ENCODE data around the gene PSMD7.

The PSMD7 gene

DNA sequence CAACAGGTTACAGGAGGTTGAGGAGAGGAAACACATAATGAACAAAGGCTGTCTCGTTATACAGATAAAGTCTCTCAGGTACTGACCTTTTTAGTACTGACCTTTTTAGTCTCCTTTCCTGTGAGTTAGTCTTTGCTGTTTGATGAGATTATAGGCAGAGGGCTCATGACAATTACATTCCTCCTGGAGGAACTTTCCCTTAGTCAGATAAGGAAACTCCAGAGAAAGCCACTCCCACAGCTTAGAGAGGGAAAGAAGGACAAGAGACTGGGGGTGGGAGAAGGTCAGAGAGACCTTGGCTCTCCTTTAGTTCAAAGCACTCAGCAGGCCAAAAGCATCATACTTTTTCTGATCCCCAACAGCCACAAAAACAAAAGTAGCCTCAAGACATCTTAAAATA lies 15.3 kb upstream of the PSMD7 start:
- Histone ChIP-seq H3K9ac (ENCODE audit: low read length) (no peak overlapping the region), H3K14ac (ENCODE audit: low read length in 2 of 2) (no peak overlapping the region), H3K18ac (ENCODE audit: low read depth in 1 of 2, low read length in 2 of 2) (no peak overlapping the region), H2AFZ (ENCODE audit: low read depth, low read length) (no peak overlapping the region), H4K91ac (ENCODE audit: low read length) (no peak overlapping the region), H3K27me3 (ENCODE audit: control insufficient read depth in 1 of 2, insufficient read depth in 1 of 2, low read length in 2 of 2) (peaks cover 3 to 22% of the 10 kb centered on the region in 2 experiments), H2BK5ac (ENCODE audit: low read depth, low read length, poor library complexity, severe bottlenecking) (no peak overlapping the region), H3K4me1 (ENCODE audit: control insufficient read depth, insufficient read depth, low read depth, low read length) (no peaks in the 10 kb centered on the region), H2BK120ac (ENCODE audit: low read depth, low read length) (no peak overlapping the region), H3K79me1 (replicated peaks; ENCODE audit: low read length, poor library complexity, severe bottlenecking) (no peaks in the 10 kb centered on the region), H3K36me3 (ENCODE audit: control insufficient read depth in 1 of 2, insufficient read depth in 2 of 2, low read depth in 1 of 2, low read length in 2 of 2) (no peaks in the 10 kb centered on the region), H3K4ac (ENCODE audit: low read depth in 1 of 2, low read length in 2 of 2) (no peak overlapping the region), H3K9me3 (ENCODE audit: control insufficient read depth, low read length) (no peaks in the 10 kb centered on the region), H2AK5ac (ENCODE audit: low read length, severe bottlenecking) (no peak overlapping the region), H3K23ac (ENCODE audit: low read length in 2 of 2) (no peak overlapping the region), H2BK15ac (ENCODE audit: low read depth, poor library complexity, severe bottlenecking) (no peak overlapping the region), H3K4me3 (ENCODE audit: insufficient read depth in 1 of 2, low read depth in 1 of 2, low read length in 2 of 2) (no peak overlapping the region), H3K27ac (ENCODE audit: low read length, poor library complexity, severe bottlenecking) (no peak overlapping the region), H4K8ac (ENCODE audit: low read length) (no peak overlapping the region), H2BK12ac (ENCODE audit: low read length in 2 of 2) (no peak overlapping the region), H3K4me2 (ENCODE audit: low read length, poor library complexity, severe bottlenecking) (no peak overlapping the region)
- no CpG with 5 or more reads among the region's 1 CpG for WGBS
- DNase-seq, result no peak

DNA sequence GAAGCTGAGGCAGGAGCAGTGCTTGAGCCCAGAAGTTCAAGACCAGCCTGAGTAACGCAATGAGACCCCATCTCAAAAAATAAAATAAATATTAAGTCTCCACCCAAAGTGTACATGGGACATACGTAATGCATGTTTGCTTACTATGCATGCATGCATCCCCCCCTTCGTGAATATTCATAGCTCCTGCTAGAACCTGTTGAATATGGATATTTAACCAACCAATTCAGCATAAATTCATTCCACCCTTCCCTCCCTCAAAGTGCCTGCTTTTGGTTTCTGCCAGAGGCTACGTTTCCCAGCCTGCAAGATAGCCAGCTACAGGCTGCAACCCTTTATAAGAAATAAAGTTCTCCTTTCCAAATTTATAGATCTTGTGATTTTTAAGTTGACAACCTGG lies 12.9 kb upstream of the PSMD7 start:
- no peak overlapping the region for H2BK5ac ChIP-seq (ENCODE audit: low read depth, low read length, poor library complexity, severe bottlenecking)
- H3K14ac ChIP-seq (ENCODE audit: low read length in 2 of 2), result no peak overlapping the region
- H3K18ac ChIP-seq (ENCODE audit: low read depth in 1 of 2, low read length in 2 of 2), result no peak overlapping the region
- H2AFZ ChIP-seq (ENCODE audit: low read depth, low read length), result no peak overlapping the region
- no peak overlapping the region for H3K27ac ChIP-seq (ENCODE audit: low read length, poor library complexity, severe bottlenecking)
- no peak overlapping the region for H3K9ac ChIP-seq (ENCODE audit: low read length)
- 82% methylated on average over 3 of the region's 4 CpGs for WGBS
- no peak overlapping the region for H2BK15ac ChIP-seq (ENCODE audit: low read depth, poor library complexity, severe bottlenecking)
- H2BK12ac ChIP-seq (ENCODE audit: low read length in 2 of 2), result no peak overlapping the region
- peaks cover 0 to 4% of the 10 kb centered on the region in 2 experiments for H3K27me3 ChIP-seq (ENCODE audit: control insufficient read depth in 1 of 2, insufficient read depth in 1 of 2, low read length in 2 of 2)
- no peak overlapping the region for H4K91ac ChIP-seq (ENCODE audit: low read length)
- no peaks in the 10 kb centered on the region for H3K4me1 ChIP-seq (ENCODE audit: control insufficient read depth, insufficient read depth, low read depth, low read length)
- no peak overlapping the region for H3K4ac ChIP-seq (ENCODE audit: low read depth in 1 of 2, low read length in 2 of 2)
- H3K4me3 ChIP-seq (ENCODE audit: insufficient read depth in 1 of 2, low read depth in 1 of 2, low read length in 2 of 2), result no peak overlapping the region
- no peaks in the 10 kb centered on the region for H3K36me3 ChIP-seq (ENCODE audit: control insufficient read depth in 1 of 2, insufficient read depth in 2 of 2, low read depth in 1 of 2, low read length in 2 of 2)
- no peak for DNase-seq
- H3K4me2 ChIP-seq (ENCODE audit: low read length, poor library complexity, severe bottlenecking), result no peak overlapping the region
- H4K8ac ChIP-seq (ENCODE audit: low read length), result no peak overlapping the region
- no peak overlapping the region for H2BK120ac ChIP-seq (ENCODE audit: low read depth, low read length)
- no peaks in the 10 kb centered on the region for H3K9me3 ChIP-seq (ENCODE audit: control insufficient read depth, low read length)
- H3K23ac ChIP-seq (ENCODE audit: low read length in 2 of 2), result no peak overlapping the region
- no peak overlapping the region for H2AK5ac ChIP-seq (ENCODE audit: low read length, severe bottlenecking)
- no peaks in the 10 kb centered on the region for H3K79me1 ChIP-seq (replicated peaks; ENCODE audit: low read length, poor library complexity, severe bottlenecking)

DNA sequence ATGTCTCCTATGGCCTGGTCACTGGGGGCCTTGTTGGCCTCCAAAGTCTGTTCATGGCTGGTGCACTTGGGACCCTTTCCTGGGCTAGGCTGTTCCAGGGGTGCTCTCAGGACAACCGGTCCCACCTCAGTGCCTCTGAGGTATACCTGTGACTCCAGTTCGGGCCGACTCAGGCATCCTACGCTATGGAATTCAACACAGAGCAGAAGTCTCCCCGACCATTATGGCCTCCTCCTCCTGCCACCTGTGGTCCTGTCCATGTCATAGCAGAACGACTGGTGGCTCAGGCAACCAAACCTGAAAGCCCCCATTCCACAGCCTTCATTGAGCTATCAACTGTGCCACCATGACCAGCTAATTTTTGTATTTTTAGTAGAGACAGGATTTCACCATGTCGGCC lies 8.5 kb upstream of the PSMD7 start:
- Histone ChIP-seq H2BK5ac (ENCODE audit: low read depth, low read length, poor library complexity, severe bottlenecking) (no peak overlapping the region), H3K79me1 (replicated peaks; ENCODE audit: low read length, poor library complexity, severe bottlenecking) (no peaks in the 10 kb centered on the region), H4K8ac (ENCODE audit: low read length) (no peak overlapping the region), H3K36me3 (ENCODE audit: control insufficient read depth in 1 of 2, insufficient read depth in 2 of 2, low read depth in 1 of 2, low read length in 2 of 2) (no peaks in the 10 kb centered on the region), H3K4me2 (ENCODE audit: low read length, poor library complexity, severe bottlenecking) (no peak overlapping the region), H3K4ac (ENCODE audit: low read depth in 1 of 2, low read length in 2 of 2) (no peak overlapping the region), H2BK12ac (ENCODE audit: low read length in 2 of 2) (no peak overlapping the region), H3K27me3 (ENCODE audit: control insufficient read depth in 1 of 2, insufficient read depth in 1 of 2, low read length in 2 of 2) (peaks cover 0 to 4% of the 10 kb centered on the region in 2 experiments), H3K9me3 (ENCODE audit: control insufficient read depth, low read length) (peaks cover 13% of the 10 kb centered on the region), H2BK15ac (ENCODE audit: low read depth, poor library complexity, severe bottlenecking) (no peak overlapping the region), H3K23ac (ENCODE audit: low read length in 2 of 2) (no peak overlapping the region), H3K14ac (ENCODE audit: low read length in 2 of 2) (no peak overlapping the region), H3K4me3 (ENCODE audit: insufficient read depth in 1 of 2, low read depth in 1 of 2, low read length in 2 of 2) (no peak overlapping the region), H3K9ac (ENCODE audit: low read length) (no peak overlapping the region), H3K27ac (ENCODE audit: low read length, poor library complexity, severe bottlenecking) (no peak overlapping the region), H2AFZ (ENCODE audit: low read depth, low read length) (no peak overlapping the region), H2BK120ac (ENCODE audit: low read depth, low read length) (no peak overlapping the region), H3K18ac (ENCODE audit: low read depth in 1 of 2, low read length in 2 of 2) (no peak overlapping the region), H2AK5ac (ENCODE audit: low read length, severe bottlenecking) (no peak overlapping the region), H4K91ac (ENCODE audit: low read length) (no peak overlapping the region), H3K4me1 (ENCODE audit: control insufficient read depth, insufficient read depth, low read depth, low read length) (no peaks in the 10 kb centered on the region)
- WGBS, result 93% methylated on average over 7 of the region's 7 CpGs
- DNase-seq, result no peak

DNA sequence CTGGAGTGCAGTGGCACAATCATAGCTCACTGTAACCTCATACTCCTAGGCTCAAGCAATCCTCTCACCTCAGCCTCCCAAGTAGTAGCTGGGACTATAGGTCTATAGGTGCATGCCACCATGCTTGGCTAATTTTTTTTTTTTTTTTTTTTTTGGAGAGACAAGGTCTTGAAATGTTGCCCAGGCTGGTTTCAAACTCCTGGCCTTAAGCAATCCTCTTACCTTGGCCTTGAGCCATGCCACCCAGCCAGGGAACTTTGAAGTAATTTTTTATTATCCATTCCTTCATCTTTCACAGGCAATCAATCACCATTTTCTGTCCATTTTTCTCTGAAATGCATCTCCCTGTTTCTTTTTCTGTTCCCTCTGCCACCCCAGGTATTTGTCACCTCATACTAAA lies 6.3 kb upstream of the PSMD7 start:
- no peak for DNase-seq
- Histone ChIP-seq H2AK5ac (ENCODE audit: low read length, severe bottlenecking) (no peak overlapping the region), H3K4ac (ENCODE audit: low read depth in 1 of 2, low read length in 2 of 2) (no peak overlapping the region), H3K27ac (ENCODE audit: low read length, poor library complexity, severe bottlenecking) (no peak overlapping the region), H3K4me2 (ENCODE audit: low read length, poor library complexity, severe bottlenecking) (no peak overlapping the region), H4K91ac (ENCODE audit: low read length) (no peak overlapping the region), H3K23ac (ENCODE audit: low read length in 2 of 2) (no peak overlapping the region), H4K8ac (ENCODE audit: low read length) (no peak overlapping the region), H3K14ac (ENCODE audit: low read length in 2 of 2) (no peak overlapping the region), H2BK120ac (ENCODE audit: low read depth, low read length) (no peak overlapping the region), H3K9ac (ENCODE audit: low read length) (no peak overlapping the region), H2AFZ (ENCODE audit: low read depth, low read length) (no peak overlapping the region), H3K4me3 (ENCODE audit: insufficient read depth in 1 of 2, low read depth in 1 of 2, low read length in 2 of 2) (no peak overlapping the region), H3K79me1 (replicated peaks; ENCODE audit: low read length, poor library complexity, severe bottlenecking) (no peaks in the 10 kb centered on the region), H2BK5ac (ENCODE audit: low read depth, low read length, poor library complexity, severe bottlenecking) (no peak overlapping the region), H3K27me3 (ENCODE audit: control insufficient read depth in 1 of 2, insufficient read depth in 1 of 2, low read length in 2 of 2) (no peaks in the 10 kb centered on the region), H3K9me3 (ENCODE audit: control insufficient read depth, low read length) (peaks cover 13% of the 10 kb centered on the region), H2BK12ac (ENCODE audit: low read length in 2 of 2) (no peak overlapping the region), H3K36me3 (ENCODE audit: control insufficient read depth in 1 of 2, insufficient read depth in 2 of 2, low read depth in 1 of 2, low read length in 2 of 2) (no peaks in the 10 kb centered on the region), H3K18ac (ENCODE audit: low read depth in 1 of 2, low read length in 2 of 2) (no peak overlapping the region), H2BK15ac (ENCODE audit: low read depth, poor library complexity, severe bottlenecking) (no peak overlapping the region), H3K4me1 (ENCODE audit: control insufficient read depth, insufficient read depth, low read depth, low read length) (peaks cover under 1% of the 10 kb centered on the region)
